Transverse colon (tissue), 4 donors: Measurements from ENCODE around the gene COL4A6. TPM values are rescaled to one million over a fixed set of nuclear protein-coding genes. Genes with fewer than 3 reads are reported as not detected.

Experiments
- DNase-seq: peaks from one replicate; pipeline ENCODE4 v3.0.0-alpha.2; 2019
- H3K27ac ChIP-seq, 4 donors: fragments of 200-600 bp; sonication (generic); 2 replicates each; pipeline ENCODE4 v1.5.1; 2016 to 2018; ENCODE audit warnings: inconsistent platforms in 4 of 4
- H3K27me3 ChIP-seq: fragments of 200-600 bp; sonication (generic); 2 replicates; pipeline ENCODE4 v1.5.1; 2017; ENCODE audit warnings: inconsistent platforms
- H3K36me3 ChIP-seq, 4 donors: fragments of 200-600 bp; sonication (generic); 2 replicates each; pipeline ENCODE4 v1.5.1; 2017 to 2019; ENCODE audit warnings: inconsistent platforms in 4 of 4
- H3K4me1 ChIP-seq, 4 donors: fragments of 200-600 bp; sonication (generic); 2 replicates each; pipeline ENCODE4 v1.5.1; 2017 to 2020; ENCODE audit warnings: inconsistent platforms in 4 of 4
- H3K4me3 ChIP-seq, 4 donors: fragments of 200-600 bp; sonication (generic); 1 replicate in 1 of 4; 2 replicates in 3 of 4; pipeline versions ENCODE4 v1.5.1 to v1.6.1; 2017 to 2019; ENCODE audit warnings: inconsistent platforms in 4 of 4
- H3K9me3 ChIP-seq, 2 donors: fragments of 200-600 bp; sonication (generic); 2 replicates each; pipeline ENCODE4 v1.5.1; 2017 to 2019; ENCODE audit warnings: inconsistent platforms in 2 of 2
- EP300 ChIP-seq: sonication (generic); formaldehyde crosslinking; IDR thresholded peaks from one replicate; pipeline ENCODE4 v1.6.1; 2017; ENCODE audit warnings: antibody characterized with exemption, low read depth
- POLR2A ChIP-seq: fragments of 450-650 bp; IDR thresholded peaks from one replicate; pipeline ENCODE4 v1.6.1; 2016; ENCODE audit warnings: antibody characterized with exemption, mild to moderate bottlenecking, moderate library complexity
- POLR2AphosphoS5 ChIP-seq, 3 donors: sonication (generic); formaldehyde crosslinking; IDR thresholded peaks; one replicate each; pipeline ENCODE4 v1.6.1; 2016; ENCODE audit warnings: antibody characterized with exemption in 3 of 3
- WGBS, 2 donors: methylation state at CpG; one replicate each; pipeline ENCODE4 v1.1.5; 2018; ENCODE audit warnings: low coverage in 1 of 2; 5-methylcytosine and 5-hydroxymethylcytosine counted together
- in situ Hi-C, 4 donors: fragments of 200-750 bp; cut with MboI; loops; one replicate each; pipeline versions ENCODE4 v1.15.0 to v1.15.1; 2017; ENCODE audit warnings: low sequenced_read_pairs in 3 of 4, low pct_ligation_motif_present in 1 of 4, low pct_unique_long_range_greater_than_20kb in 1 of 4
- intact Hi-C: fragments of 100-400 bp; cut with DNase I; formaldehyde crosslinking; loops from one replicate; pipeline ENCODE4 v1.15.1; 2023; ENCODE audit warnings: low total_unique reads
- total RNA-seq, 4 donors: library from RNA; depleted of rRNA; stranded (reverse); fragments of >200 nt; gene quantifications; one replicate each; pipeline ENCODE4 v1.1.0, GENCODE V29; 2016
- TF ChIP-seq, protein P1 (sequence below), 5 experiments: fragments of 200-600 bp in 3 of 5; fragments of 450-650 bp in 2 of 5; sonication (generic) in 3 of 5; IDR thresholded peaks; 1 replicate in 2 of 5; 2 replicates in 3 of 5; pipeline ENCODE4 v1.5.1; 2016 to 2017; ENCODE audit warnings: antibody characterized with exemption in 5 of 5, inconsistent platforms in 3 of 5, mild to moderate bottlenecking in 2 of 5, moderate library complexity in 1 of 5

The COL4A6 gene
- total RNA-seq, 4 donors from 2014 or later = 0.32 to 0.75 (median 0.57) TPM

DNA sequence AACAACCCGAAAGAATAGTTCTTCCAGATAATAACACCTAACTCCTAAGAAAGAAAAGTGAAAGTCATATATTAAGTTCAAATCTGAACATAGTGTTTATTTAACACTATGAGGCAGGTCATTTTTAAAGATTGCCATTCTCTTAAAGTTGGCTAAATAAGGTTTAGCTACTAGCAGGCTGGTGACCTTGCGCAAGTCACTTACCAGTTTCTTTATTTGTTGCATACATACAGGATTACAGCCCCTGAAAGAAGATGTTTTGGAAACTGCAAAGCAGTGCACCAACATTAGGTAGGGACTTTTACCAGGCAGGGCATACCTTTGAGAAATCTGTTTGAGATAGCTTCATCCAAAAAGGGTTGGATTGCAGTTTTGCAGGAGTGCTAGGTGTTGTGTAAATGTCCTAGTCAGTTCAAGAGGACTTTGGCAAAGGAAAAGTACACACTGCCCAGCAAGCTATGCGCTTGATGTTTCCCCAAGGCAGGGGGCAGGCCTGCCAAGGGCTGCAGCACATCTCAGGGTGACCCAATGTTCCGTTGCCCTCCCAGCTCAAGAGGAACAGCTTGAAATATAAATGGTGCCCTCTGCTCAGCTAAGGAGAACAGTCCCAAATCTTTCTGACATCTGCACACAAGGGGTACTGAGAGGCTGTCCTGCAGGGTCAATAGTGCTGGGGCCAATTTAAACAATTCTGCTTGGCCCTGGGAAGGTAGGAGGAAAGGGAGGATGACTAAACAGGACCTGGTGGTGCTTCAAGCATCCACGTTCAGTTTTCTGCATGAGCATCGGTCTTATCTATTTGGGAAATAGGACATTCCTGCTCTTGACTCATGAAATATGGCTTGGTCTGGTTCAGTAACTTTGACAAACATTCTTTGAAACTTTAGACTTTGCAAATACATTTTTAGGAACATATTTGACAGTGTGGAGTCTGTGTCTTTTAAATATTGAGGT lies 130.8 kb downstream of the COL4A6 start:
- H3K4me3 ChIP-seq = no peak overlapping the region
- TF ChIP-seq POLR2A (no peak), POLR2AphosphoS5 (IDR thresholded peaks at IDR 0.05) (no peak), EP300 (no peak)
- TF ChIP-seq, protein P1, sequence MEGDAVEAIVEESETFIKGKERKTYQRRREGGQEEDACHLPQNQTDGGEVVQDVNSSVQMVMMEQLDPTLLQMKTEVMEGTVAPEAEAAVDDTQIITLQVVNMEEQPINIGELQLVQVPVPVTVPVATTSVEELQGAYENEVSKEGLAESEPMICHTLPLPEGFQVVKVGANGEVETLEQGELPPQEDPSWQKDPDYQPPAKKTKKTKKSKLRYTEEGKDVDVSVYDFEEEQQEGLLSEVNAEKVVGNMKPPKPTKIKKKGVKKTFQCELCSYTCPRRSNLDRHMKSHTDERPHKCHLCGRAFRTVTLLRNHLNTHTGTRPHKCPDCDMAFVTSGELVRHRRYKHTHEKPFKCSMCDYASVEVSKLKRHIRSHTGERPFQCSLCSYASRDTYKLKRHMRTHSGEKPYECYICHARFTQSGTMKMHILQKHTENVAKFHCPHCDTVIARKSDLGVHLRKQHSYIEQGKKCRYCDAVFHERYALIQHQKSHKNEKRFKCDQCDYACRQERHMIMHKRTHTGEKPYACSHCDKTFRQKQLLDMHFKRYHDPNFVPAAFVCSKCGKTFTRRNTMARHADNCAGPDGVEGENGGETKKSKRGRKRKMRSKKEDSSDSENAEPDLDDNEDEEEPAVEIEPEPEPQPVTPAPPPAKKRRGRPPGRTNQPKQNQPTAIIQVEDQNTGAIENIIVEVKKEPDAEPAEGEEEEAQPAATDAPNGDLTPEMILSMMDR (IDR thresholded peaks at IDR 0.05) = no peak
- H3K4me1 ChIP-seq = no peaks in the 10 kb centered on the region
- H3K9me3 ChIP-seq = no peaks in the 10 kb centered on the region
- no peaks in the 10 kb centered on the region for H3K27me3 ChIP-seq
- intact Hi-C loops = no loop called here
- no peaks in the 10 kb centered on the region for H3K36me3 ChIP-seq
- WGBS, 2 donors = 69 to 86% methylated on average over 2 to 6 of the region's 6 CpGs
- no peak for DNase-seq
- H3K27ac ChIP-seq = no peak overlapping the region
- in situ Hi-C loops = no loop called here

DNA sequence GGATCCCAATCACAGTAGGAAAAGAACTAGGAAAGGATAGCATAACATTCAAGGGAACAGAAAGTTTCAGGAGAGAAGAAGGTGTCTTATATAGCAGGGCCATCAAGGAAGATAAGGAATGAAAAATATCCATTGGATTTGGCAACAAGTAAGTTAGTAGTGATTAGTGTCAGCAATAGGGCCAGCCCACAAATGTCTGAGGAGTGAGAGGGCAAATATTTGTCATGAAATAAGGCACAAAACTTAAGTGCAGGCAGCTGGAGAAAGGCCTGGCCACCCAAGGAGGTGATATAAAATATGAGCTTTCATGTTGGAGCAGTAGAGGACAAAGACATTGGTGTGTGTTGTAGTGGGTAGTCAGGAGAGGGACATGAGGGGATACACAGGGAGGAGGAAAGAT lies 132.1 kb downstream of the COL4A6 start:
- in situ Hi-C loops (no loop called here), intact Hi-C loops (no loop called here)
- no peaks in the 10 kb centered on the region for H3K36me3 ChIP-seq
- no peak overlapping the region for H3K4me3 ChIP-seq
- DNase-seq = no peak
- H3K9me3 ChIP-seq = no peaks in the 10 kb centered on the region
- H3K27ac ChIP-seq = no peak overlapping the region
- TF ChIP-seq POLR2AphosphoS5 (IDR thresholded peaks at IDR 0.05) = no peak
- no peak for TF ChIP-seq POLR2A
- TF ChIP-seq, protein P1 (IDR thresholded peaks at IDR 0.05) = no peak
- no peak for TF ChIP-seq EP300
- no peaks in the 10 kb centered on the region for H3K4me1 ChIP-seq
- H3K27me3 ChIP-seq = no peaks in the 10 kb centered on the region

DNA sequence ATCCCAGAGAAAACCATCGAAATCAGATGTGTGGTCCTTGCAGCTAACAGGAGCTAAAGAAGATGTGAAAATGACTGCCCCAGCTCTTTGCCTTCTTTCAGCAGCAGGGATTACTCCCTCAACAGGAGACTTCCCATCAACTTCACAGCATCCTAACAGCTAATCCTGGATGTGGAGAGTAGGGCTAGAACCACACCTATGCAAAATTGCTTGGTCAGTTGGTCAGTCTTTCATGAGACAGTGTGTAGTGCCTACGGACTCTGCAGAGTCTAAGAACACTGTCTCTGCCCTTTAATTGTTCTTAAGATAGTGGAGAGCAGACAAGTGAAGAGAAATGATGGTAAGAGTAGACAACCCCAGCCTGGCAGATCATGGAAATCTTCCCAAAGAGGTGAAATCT lies 133.5 kb downstream of the COL4A6 start:
- no peaks in the 10 kb centered on the region for H3K27me3 ChIP-seq
- intact Hi-C loops (no loop called here), in situ Hi-C loops (no loop called here)
- no peak for DNase-seq
- WGBS, 2 donors = 53% methylated on average over 2 of the region's 2 CpGs; no CpG with 5 or more reads in 1 of the 2 donors
- TF ChIP-seq POLR2A (no peak), EP300 (no peak), POLR2AphosphoS5 (IDR thresholded peaks at IDR 0.05) (no peak)
- TF ChIP-seq, protein P1 (IDR thresholded peaks at IDR 0.05) = no peak
- H3K27ac ChIP-seq = no peak overlapping the region
- H3K9me3 ChIP-seq = no peaks in the 10 kb centered on the region
- H3K4me1 ChIP-seq = no peaks in the 10 kb centered on the region
- H3K4me3 ChIP-seq = no peak overlapping the region
- no peaks in the 10 kb centered on the region for H3K36me3 ChIP-seq

DNA sequence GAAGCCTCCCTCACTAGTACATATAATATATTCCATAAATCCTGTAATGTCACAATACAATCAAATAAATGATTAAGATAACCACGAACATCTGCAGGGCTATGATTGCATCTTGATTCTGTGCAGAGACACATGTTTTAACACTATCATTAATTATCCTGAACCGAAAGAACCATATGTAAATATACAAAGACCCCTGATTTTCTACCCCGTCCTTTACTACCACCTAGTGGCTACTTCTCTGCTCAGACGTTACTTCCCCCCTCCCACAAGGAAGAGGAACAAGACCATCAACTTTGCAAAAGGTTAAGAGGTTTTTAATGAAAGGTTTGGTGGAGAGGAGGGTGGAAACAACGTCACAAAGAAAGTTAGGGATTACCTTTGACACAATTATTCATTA lies 134.0 kb downstream of the COL4A6 start:
- Histone ChIP-seq H3K27me3 (no peaks in the 10 kb centered on the region), H3K4me1 (no peaks in the 10 kb centered on the region), H3K4me3 (no peak overlapping the region), H3K27ac (no peak overlapping the region), H3K36me3 (no peaks in the 10 kb centered on the region), H3K9me3 (no peaks in the 10 kb centered on the region)
- 9 to 17% methylated on average over 1 to 5 of the region's 5 CpGs for WGBS, 2 donors
- in situ Hi-C loops = no loop called here
- no peak for TF ChIP-seq POLR2AphosphoS5 (IDR thresholded peaks at IDR 0.05)
- TF ChIP-seq, protein P1 (IDR thresholded peaks at IDR 0.05) = no peak
- TF ChIP-seq POLR2A = no peak
- TF ChIP-seq EP300 = no peak
- intact Hi-C loops = no loop called here
- no peak for DNase-seq
